Muscle layer of duodenum (tissue), 2 donors: ENCODE results near the gene CCDC61.

ENCODE experiments used
- H3K27ac ChIP-seq: one replicate; pipeline ENCODE4 v1.7.0; 2013; ENCODE audit warnings: mild to moderate bottlenecking, low read length
- H3K27me3 ChIP-seq: one replicate; pipeline ENCODE4 v1.7.0; 2013; ENCODE audit warnings: low read depth, mild to moderate bottlenecking, control low read depth, low read length
- H3K36me3 ChIP-seq, 2 donors: one replicate each; pipeline ENCODE4 v1.7.0; 2013; ENCODE audit warnings: low read length in 2 of 2, control low read depth in 1 of 2, mild to moderate bottlenecking in 1 of 2; ENCODE audit not compliant: insufficient read depth in 2 of 2, control insufficient read depth in 1 of 2
- H3K4me1 ChIP-seq, 2 donors: one replicate each; pipeline ENCODE4 v1.7.0; 2013; ENCODE audit warnings: low read length in 2 of 2, mild to moderate bottlenecking in 2 of 2, control low read depth in 1 of 2, moderate library complexity in 1 of 2; ENCODE audit not compliant: insufficient read depth in 2 of 2, control insufficient read depth in 1 of 2
- H3K4me3 ChIP-seq, 2 donors: one replicate each; pipeline ENCODE4 v1.7.0; 2013; ENCODE audit warnings: low read length in 2 of 2, low read depth in 1 of 2, mild to moderate bottlenecking in 1 of 2
- H3K9me3 ChIP-seq, 2 donors: one replicate each; pipeline ENCODE4 v1.7.0; 2013; ENCODE audit warnings: low read length in 2 of 2, control low read depth in 1 of 2, mild to moderate bottlenecking in 1 of 2; ENCODE audit not compliant: control insufficient read depth in 1 of 2
- donor health status: healthy.

Gene CCDC61

DNA sequence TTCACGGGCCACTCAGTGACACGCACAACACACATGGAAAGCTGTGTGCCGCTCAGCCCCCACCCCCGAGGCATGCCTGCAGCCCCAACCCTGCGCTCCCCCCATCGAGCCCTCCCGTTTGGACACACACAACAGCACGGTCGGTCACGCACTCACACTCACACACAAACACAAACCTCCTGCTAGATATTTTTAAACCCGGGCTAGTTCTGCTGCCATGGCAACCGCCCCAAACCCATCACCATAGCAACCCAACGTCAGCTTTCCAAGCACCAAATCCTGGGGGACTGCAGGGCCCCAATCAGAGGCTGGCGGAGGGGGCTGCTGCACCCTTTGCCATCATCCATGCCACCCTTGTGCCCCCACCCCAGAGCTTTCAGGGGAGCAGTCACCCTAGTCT lies 19.1 kb upstream of the CCDC61 start:
- Histone ChIP-seq H3K27me3 (peaks cover 26% of the 10 kb centered on the region), H3K27ac (no peak overlapping the region), H3K4me1 (no peaks in the 10 kb centered on the region)

GRCh38 chr19:45978156-45978555 lies 17.1 kb upstream of the CCDC61 start:
- Histone ChIP-seq H3K4me3 (no peak overlapping the region), H3K27ac (no peak overlapping the region), H3K4me1 (no peaks in the 10 kb centered on the region), H3K36me3 (no peaks in the 10 kb centered on the region), H3K27me3 (peaks cover 13% of the 10 kb centered on the region), H3K9me3 (no peaks in the 10 kb centered on the region)

More for the DNA sequence above, 19.1 kb upstream of the CCDC61 start:
- no peaks in the 10 kb centered on the region for H3K36me3 ChIP-seq
- H3K9me3 ChIP-seq = no peaks in the 10 kb centered on the region
- no peak overlapping the region for H3K4me3 ChIP-seq

GRCh38 chr19:45981350-45981749 lies 13.9 kb upstream of the CCDC61 start:
- H3K4me3 ChIP-seq = no peak overlapping the region
- H3K27ac ChIP-seq = no peak overlapping the region
- H3K9me3 ChIP-seq = no peaks in the 10 kb centered on the region
- H3K27me3 ChIP-seq = no peaks in the 10 kb centered on the region
- no peaks in the 10 kb centered on the region for H3K4me1 ChIP-seq
- H3K36me3 ChIP-seq = no peaks in the 10 kb centered on the region

GRCh38 chr19:45985321-45985720 lies 9.9 kb upstream of the CCDC61 start:
- H3K4me3 ChIP-seq = no peak overlapping the region
- no peaks in the 10 kb centered on the region for H3K9me3 ChIP-seq
- H3K27ac ChIP-seq = no peak overlapping the region
- no peaks in the 10 kb centered on the region for H3K27me3 ChIP-seq
- H3K36me3 ChIP-seq = no peaks in the 10 kb centered on the region
- H3K4me1 ChIP-seq = no peaks in the 10 kb centered on the region

GRCh38 chr19:45990113-45990728 lies 5.0 kb upstream of the CCDC61 start:
- Histone ChIP-seq H3K9me3 (no peaks in the 10 kb centered on the region), H3K4me3 (no peak overlapping the region), H3K27me3 (no peaks in the 10 kb centered on the region), H3K36me3 (no peaks in the 10 kb centered on the region), H3K27ac (no peak overlapping the region), H3K4me1 (no peaks in the 10 kb centered on the region)

- no peaks in the 10 kb centered on the region for H3K9me3 ChIP-seq
- H3K4me1 ChIP-seq = peaks cover 0 to 8% of the 10 kb centered on the region in 2 donors
- peaks cover 4 to 7% of the 10 kb centered on the region in 2 donors for H3K36me3 ChIP-seq
- peak overlapping the region; percentile 70 to 74 for H3K4me3 ChIP-seq
- no peaks in the 10 kb centered on the region for H3K27me3 ChIP-seq
- no peak overlapping the region for H3K27ac ChIP-seq
These were observed 740 bp upstream of the CCDC61 start for GRCh38 chr19:45994456-45994997.

DNA sequence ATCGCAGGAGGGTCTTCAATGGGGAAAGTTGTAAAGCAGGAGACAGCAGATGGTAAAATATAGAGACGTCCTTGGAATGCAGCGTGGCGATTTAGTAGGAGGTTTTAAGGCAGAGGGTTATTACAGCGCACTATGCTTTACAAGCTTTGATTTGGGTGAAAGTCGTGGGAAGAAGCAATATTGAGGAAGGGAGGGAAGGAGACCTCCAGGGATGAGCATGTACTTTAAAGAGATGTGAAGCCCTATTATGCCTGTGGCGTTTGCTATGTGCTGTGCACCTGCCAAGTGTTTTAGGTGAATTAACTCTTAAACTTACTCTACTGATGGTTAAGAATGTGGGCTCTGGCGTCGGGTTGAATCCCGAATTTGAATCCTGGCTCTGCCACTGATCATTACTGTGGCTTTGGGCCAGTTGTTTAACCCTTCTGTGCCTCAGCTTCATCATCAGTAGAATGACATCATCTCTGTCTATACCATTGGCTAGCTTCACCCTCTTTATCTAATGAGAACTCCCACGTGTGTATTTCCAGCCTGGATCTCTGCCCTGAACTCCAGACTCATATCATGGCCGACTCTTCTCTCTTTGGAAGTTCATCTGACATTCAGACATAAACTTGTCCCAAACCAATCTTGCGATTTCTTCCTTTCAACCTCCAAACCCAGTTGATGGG lies 583 bp downstream of the CCDC61 start:
- H3K27me3 ChIP-seq = no peaks in the 10 kb centered on the region
- peaks cover 0 to 21% of the 10 kb centered on the region in 2 donors for H3K4me1 ChIP-seq
- no peaks in the 10 kb centered on the region for H3K9me3 ChIP-seq
- H3K27ac ChIP-seq = peak overlapping the region; percentile 76
- peak overlapping the region; percentile 70 to 92 for H3K4me3 ChIP-seq
- H3K36me3 ChIP-seq = peaks cover 4 to 7% of the 10 kb centered on the region in 2 donors

GRCh38 chr19:45996933-45997332 lies 1.7 kb downstream of the CCDC61 start:
- peaks cover 0 to 23% of the 10 kb centered on the region in 2 donors for H3K4me1 ChIP-seq
- H3K9me3 ChIP-seq = no peaks in the 10 kb centered on the region
- H3K4me3 ChIP-seq = no peak overlapping the region
- peaks cover 4 to 7% of the 10 kb centered on the region in 2 donors for H3K36me3 ChIP-seq
- no peaks in the 10 kb centered on the region for H3K27me3 ChIP-seq
- no peak overlapping the region for H3K27ac ChIP-seq

GRCh38 chr19:45998834-45999233 lies 3.6 kb downstream of the CCDC61 start:
- Histone ChIP-seq H3K4me1 (peaks cover 0 to 23% of the 10 kb centered on the region in 2 donors), H3K27me3 (no peaks in the 10 kb centered on the region), H3K27ac (no peak overlapping the region), H3K4me3 (no peak overlapping the region), H3K36me3 (peaks cover 8 to 11% of the 10 kb centered on the region in 2 donors), H3K9me3 (no peaks in the 10 kb centered on the region)

- H3K9me3 ChIP-seq = no peaks in the 10 kb centered on the region
- no peaks in the 10 kb centered on the region for H3K27me3 ChIP-seq
- no peak overlapping the region for H3K4me3 ChIP-seq
- H3K27ac ChIP-seq = no peak overlapping the region
- peaks cover 0 to 23% of the 10 kb centered on the region in 2 donors for H3K4me1 ChIP-seq
- H3K36me3 ChIP-seq = peaks cover 8 to 11% of the 10 kb centered on the region in 2 donors
These were observed 4.4 kb downstream of the CCDC61 start for GRCh38 chr19:45999653-46000121.

DNA sequence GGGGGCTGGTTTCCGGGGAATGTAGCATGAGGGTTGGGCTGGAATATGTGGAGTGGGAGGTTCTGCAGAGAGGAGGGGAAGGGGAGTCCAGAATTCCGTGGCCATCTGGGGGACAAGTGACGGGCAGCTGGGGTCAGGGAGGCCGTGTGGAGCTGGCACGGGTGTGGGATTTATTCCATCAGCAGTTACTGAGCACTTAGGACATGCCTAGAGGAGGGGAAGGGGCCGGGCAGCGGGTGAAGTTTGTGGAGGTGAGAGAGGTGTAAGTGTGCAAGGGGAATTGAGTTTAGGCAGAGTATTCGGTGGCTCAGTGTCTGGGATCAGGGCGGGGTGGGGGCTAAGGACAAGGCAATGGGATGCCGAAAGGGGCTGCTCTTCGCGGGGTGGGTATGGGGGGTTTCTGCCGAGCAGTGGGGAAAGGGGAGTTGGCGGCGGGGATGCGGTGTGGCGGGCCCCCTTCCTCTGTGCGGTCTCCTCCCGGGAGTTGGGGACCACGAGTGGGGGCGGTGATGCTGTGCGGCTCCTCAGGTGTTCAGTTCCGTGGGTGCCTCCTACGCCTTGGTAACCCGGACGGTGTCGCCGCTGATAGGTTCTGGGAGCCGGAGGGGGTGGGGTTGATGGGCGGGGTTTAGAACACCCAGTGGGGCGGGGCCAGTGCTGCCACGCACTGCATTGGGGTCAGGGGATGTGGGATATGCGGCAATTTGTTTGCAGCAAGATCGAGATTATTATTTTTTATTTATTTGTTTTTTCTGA lies 5.4 kb downstream of the CCDC61 start:
- Histone ChIP-seq H3K27ac (no peak overlapping the region), H3K4me1 (peaks cover 0 to 23% of the 10 kb centered on the region in 2 donors), H3K4me3 (no peak overlapping the region), H3K9me3 (no peaks in the 10 kb centered on the region), H3K27me3 (no peaks in the 10 kb centered on the region), H3K36me3 (peaks cover 8 to 11% of the 10 kb centered on the region in 2 donors)
